OCI-LY1 (cell line): ENCODE results near the gene NCKAP5L.

Experiments used
- CTCF ChIP-seq: fragments of 200-600 bp; sonication (generic), shearing (Covaris generic); IDR thresholded peaks from 2 replicates; pipeline ENCODE4 v1.5.1; 2017; ENCODE audit warnings: mild to moderate bottlenecking, antibody characterized with exemption, low read length, moderate library complexity, mixed read lengths
- EZH2 ChIP-seq: fragments of 200-600 bp; sonication (generic), shearing (Covaris generic); IDR thresholded peaks from 2 replicates; pipeline ENCODE4 v1.8.0; 2017; ENCODE audit warnings: borderline replicate concordance, mixed run types, mild to moderate bottlenecking, antibody characterized with exemption, low read length, moderate library complexity, mixed read lengths

- no peak for TF ChIP-seq CTCF
- TF ChIP-seq EZH2 = no peak
These were observed 79.4 kb downstream of the NCKAP5L start for GRCh38 chr12:49748800-49749199.
